HUDEP-2 (cell line): Measurements from ENCODE around the gene SSU72.
"Not testable (repeated sequence)": the region's sequence is repeated elsewhere in the genome, so short reads cannot be mapped to it uniquely, and the experiment has no call there.

ENCODE experiments used
- DNase-seq, 76 experiments: peaks; one replicate each; lab custom pipeline; 2025; ENCODE audit not compliant: unreplicated experiment in 76 of 76; lab: John Stamatoyannopoulos, UW

The SSU72 gene

DNA sequence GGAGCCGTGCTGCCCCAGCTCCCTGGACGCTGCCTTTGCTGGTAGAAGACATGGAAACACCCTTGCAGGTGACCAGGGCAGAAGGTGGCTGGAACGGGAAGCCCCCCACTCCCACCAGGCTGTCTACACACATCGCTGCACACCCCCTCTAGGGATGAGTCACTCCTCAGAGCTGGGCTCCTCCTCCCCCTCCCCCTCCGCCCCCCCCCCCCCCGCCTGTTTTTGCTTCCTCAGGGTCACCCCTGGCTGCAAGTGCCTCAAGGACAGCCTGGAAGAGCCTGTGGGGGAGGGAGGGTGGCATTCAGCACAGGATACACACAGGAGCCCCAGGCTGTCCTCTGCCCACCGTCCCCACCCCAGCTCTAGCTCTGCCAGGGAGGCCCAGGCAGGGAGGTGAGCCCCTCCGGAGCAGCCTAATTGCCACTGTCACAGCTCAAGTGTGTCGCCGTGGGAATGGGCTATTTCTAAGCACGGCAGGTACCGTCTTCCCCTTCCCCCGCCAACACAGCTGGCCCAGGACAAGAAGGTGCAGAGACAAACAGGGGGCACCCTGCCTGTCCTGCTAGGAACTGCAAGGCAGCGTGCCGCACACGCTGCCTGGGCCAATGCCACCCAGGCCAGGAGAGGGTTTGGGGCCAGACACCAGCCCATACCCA, 22.7 kb upstream of the SSU72 start:
- DNase-seq: peak in 5 of 76 experiments; percentile 2 to 22 (median 10)

GRCh38 chr1:1596493-1597274, 22.0 kb upstream of the SSU72 start:
- no peak for DNase-seq

DNA sequence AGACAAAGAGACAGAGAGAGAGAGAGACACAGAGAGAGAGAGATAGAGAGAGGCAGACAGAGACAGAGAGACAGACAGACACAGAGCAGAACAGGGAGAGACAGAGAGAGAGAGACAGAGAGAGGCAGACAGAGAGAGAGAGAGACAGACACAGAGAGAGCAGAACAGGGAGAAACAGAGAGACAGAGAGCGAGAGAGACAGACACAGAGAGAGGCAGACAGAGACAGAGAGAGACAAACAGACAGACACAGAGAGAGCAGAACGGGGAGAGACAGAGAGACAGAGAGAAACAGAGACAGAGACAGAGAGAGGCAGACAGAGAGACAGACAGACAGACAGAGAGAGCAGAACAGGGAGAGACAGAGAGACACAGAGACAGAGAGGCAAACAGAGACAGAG, 20.7 kb upstream of the SSU72 start:
- not testable (repeated sequence) for DNase-seq

DNA sequence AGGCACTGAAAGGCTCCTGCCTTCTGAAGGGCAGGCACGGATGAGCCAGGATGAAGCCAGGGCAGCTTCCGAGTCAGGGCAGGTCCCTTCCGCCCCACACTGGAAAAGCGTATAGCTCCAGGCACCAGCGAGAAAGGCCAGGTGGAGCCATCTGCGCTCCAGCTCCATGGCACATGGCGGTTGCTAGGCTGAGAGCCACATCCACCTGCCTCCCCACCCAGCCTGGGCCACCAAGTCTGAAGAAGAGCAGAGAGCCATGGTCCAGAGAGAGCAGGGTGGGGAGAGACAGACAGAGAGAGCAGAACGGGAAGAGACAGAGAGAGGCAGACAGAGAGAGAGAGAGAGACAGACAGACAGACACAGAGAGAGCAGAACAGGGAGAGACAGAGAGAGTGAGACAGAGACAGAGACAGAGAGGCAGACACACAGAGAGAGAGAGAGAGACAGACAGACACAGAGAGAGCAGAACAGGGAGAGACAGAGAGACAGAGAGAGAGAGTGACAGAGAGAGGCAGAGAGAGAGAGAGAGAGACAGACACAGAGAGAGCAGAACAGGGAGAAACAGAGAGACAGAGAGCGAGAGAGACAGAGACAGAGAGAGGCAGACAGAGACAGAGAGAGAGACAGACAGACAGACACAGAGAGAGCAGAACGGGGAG, 20.1 kb upstream of the SSU72 start:
- DNase-seq: no peak

- DNase-seq: no peak
Measured at GRCh38 chr1:1593834-1594601, 19.4 kb upstream of the SSU72 start.

GRCh38 chr1:1591452-1591851, 16.8 kb upstream of the SSU72 start:
- no peak for DNase-seq

GRCh38 chr1:1583347-1584010, 8.8 kb upstream of the SSU72 start:
- DNase-seq: no peak

- no peak for DNase-seq
Measured at GRCh38 chr1:1582585-1583346, 8.1 kb upstream of the SSU72 start.

- DNase-seq: no peak
Measured at GRCh38 chr1:1578371-1578940, 3.8 kb upstream of the SSU72 start.

- DNase-seq: peak in 1 of 76 experiments; percentile 4
Measured at GRCh38 chr1:1577367-1578011, 2.8 kb upstream of the SSU72 start.

DNA sequence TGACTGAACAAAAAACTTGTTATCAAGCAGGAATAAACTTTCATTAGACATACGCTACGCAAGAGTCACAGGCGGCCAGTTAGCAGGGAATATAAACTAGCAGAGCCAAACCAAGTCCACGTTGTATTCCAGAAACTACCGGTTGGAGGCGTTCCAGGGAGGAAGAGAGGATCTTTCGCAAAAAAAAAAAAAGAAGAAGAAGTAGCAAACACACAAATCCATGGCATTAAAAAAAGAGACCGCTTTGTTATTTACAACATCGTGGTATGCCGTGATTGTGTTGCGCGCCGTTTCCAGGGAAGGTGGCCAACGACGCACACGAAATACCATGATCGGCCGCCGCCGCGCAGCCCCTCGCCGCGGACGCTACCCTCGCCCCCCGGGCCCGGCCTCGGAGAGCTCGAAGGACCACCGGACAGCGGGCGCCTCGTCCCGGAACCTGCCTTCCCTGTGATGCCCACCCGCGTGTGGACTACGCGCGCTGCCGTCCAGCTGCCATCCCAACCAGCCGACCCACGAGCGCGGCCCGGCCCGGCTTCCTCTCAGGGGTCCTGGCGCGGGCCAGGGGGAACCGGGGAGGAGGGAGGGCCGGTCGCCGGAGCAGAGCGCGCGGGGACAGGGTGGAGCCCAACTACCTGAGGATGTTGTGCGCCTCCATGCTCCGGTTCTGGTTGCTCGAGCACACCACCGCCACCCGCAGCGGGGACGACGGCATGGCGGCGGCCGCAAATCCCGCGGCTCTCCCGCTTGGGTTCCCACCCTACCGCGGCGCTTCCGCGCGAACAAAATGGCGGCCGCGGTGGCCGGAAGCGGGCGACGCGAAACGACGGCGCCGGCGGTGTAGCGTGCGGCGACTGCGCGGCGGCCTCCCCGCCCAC, 581 bp downstream of the SSU72 start:
- DNase-seq: peak in 46 of 76 experiments; percentile 10 to 75 (median 54)

DNA sequence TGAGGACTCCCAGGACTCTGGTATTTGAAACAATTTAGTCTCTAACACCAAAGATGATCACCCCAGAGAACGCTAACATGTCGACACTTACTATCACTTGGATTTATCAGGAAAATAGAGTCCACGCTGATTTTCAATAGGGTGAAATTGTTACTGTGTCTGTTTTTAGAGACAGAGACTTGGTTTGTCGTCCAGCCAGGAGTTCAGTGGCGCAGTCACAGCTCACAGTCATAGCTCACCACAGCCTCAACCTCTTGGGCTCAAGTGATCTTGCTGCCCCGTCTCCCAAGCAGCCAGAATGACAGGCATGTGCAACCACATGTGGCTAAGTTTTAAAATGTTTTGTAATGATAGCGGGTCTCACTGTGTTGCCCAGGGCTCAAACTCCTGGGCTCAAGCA, 5.3 kb downstream of the SSU72 start:
- no peak for DNase-seq

DNA sequence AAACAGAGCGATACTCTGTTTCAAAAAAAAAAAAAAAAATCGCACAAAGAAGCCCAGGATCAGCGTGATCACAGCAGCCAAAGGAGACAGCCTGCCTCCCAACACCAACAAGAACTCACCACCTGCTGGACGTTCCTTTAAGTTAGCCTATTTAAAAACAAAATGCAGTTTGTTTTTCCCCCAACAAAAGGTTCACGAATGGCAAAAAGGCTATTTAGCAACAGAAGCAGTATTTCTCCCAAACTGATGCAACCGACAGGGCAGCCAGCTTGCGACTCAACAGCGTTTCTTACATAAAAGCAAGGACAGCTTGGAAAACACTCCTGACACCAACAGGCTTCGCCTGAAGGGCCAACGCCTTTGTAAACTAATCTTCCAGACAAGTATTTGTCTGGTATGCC, 6.8 kb downstream of the SSU72 start:
- DNase-seq: no peak

GRCh38 chr1:1567152-1567875, 7.3 kb downstream of the SSU72 start:
- DNase-seq: no peak

DNA sequence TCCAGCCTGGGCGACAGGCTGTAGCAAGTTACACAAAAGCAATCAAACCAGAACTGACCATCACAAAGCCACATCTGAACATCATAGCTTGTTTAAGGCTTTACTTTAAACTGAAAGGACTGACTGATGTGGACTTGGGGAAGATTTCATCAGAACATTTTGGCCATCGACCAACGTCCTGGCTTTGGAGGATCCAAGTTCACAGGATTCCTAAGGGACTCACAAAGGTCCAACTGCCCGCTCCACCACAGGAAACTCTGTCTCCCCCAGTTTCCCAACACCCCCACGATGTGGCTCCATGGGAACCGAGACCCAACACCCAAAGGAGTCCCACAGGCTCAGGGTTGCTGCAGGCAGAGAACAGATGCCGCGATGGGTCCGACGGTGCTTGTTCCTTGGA, 9.3 kb downstream of the SSU72 start:
- DNase-seq: no peak

- no peak for DNase-seq
Measured at GRCh38 chr1:1564268-1564667, 10.4 kb downstream of the SSU72 start.

- DNase-seq: peak in 6 of 76 experiments; percentile 9 to 29 (median 18)
Measured at GRCh38 chr1:1563688-1564087, 11.0 kb downstream of the SSU72 start.
